A673 (cell line): ENCODE results near the gene FA2H.

Experiments
- CTCF ChIP-seq: fragments of 300-800, 200-600 bp; sonication (generic); conservative IDR thresholded peaks from 2 replicates; pipeline ENCODE4 v1.5.1; 2017; ENCODE audit warnings: low read depth, mild to moderate bottlenecking, antibody characterized with exemption, low read length, moderate library complexity, mixed read lengths
- EZH2 ChIP-seq: fragments of 200-600 bp; sonication (generic); IDR thresholded peaks from 2 replicates; pipeline ENCODE4 v1.6.1; 2017; ENCODE audit warnings: borderline replicate concordance, low read depth, mild to moderate bottlenecking, mixed read lengths, antibody characterized with exemption, low read length; ENCODE audit not compliant: poor library complexity, severe bottlenecking

GRCh38 chr16:74768239-74768638 is 6.4 kb downstream of the FA2H start:
- TF ChIP-seq CTCF: no peak
- TF ChIP-seq EZH2: no peak
